MCF 10A (cell line): ENCODE measurements around the gene ASB17. TPM values are rescaled to one million over a fixed set of nuclear protein-coding genes. Genes with fewer than 3 reads are reported as not detected.
"Not testable (repeated sequence)": the region's sequence is repeated elsewhere in the genome, so short reads cannot be mapped to it uniquely, and the experiment has no call there.

ENCODE experiments used
- BruUV-seq: library from RNA; stranded (reverse); fragments of 400-500 nt; replicated peaks from 2 replicates; lab custom pipeline; 2021; lab: Mats Ljungman, UMichigan
- CTCF ChIA-PET: fragments of 300-600 bp; sonication (Branson Sonifier 250); formaldehyde crosslinking; extraction: SDS; loops from one replicate; lab custom pipeline; 2021; ENCODE audit warnings: antibody characterized with exemption, inconsistent platforms; lab: Yijun Ruan, JAX
- POLR2A ChIA-PET: fragments of 300-600, 350-650 bp; sonication (Branson Sonifier 250); formaldehyde crosslinking; extraction: SDS; loops from one replicate; lab custom pipeline; 2020; ENCODE audit warnings: antibody characterized with exemption, inconsistent platforms; lab: Yijun Ruan, JAX
- DNase-seq: peaks from one replicate; pipeline ENCODE4 v3.0.0-alpha.2; 2018; ENCODE audit not compliant: unreplicated experiment
- H3K27ac Mint-ChIP-seq: one replicate; pipeline ENCODE4 v1.8.0; 2022; ENCODE audit warnings: mild to moderate bottlenecking, low read depth, mixed read lengths; ENCODE audit not compliant: unreplicated experiment
- H3K27me3 Mint-ChIP-seq: one replicate; pipeline ENCODE4 v1.8.0; 2022; ENCODE audit warnings: mixed read lengths; ENCODE audit not compliant: insufficient read depth, unreplicated experiment
- H3K36me3 Mint-ChIP-seq: one replicate; pipeline ENCODE4 v1.8.0; 2022; ENCODE audit warnings: mild to moderate bottlenecking, moderate library complexity, mixed read lengths; ENCODE audit not compliant: insufficient read depth, unreplicated experiment
- H3K4me1 Mint-ChIP-seq: one replicate; pipeline ENCODE4 v1.8.0; 2022; ENCODE audit warnings: mixed read lengths; ENCODE audit not compliant: insufficient read depth, unreplicated experiment
- H3K4me3 Mint-ChIP-seq: one replicate; pipeline ENCODE4 v1.8.0; 2022; ENCODE audit warnings: mild to moderate bottlenecking, moderate library complexity, mixed read lengths; ENCODE audit not compliant: unreplicated experiment
- H3K9me3 Mint-ChIP-seq: one replicate; pipeline ENCODE4 v1.8.0; 2022; ENCODE audit warnings: mixed read lengths; ENCODE audit not compliant: unreplicated experiment
- CTCF ChIP-seq: fragments of 200-600 bp; IDR thresholded peaks from one replicate; pipeline ENCODE4 v1.8.0; 2022; ENCODE audit warnings: antibody characterized with exemption, mild to moderate bottlenecking; ENCODE audit not compliant: unreplicated experiment
- intact Hi-C: fragments of 100-400 bp; cut with micrococcal nuclease; formaldehyde crosslinking; loops from 2 replicates; pipeline ENCODE4 v1.14.1; 2022
- total RNA-seq: library from RNA; stranded (reverse); gene quantifications from 2 replicates; pipeline ENCODE4 v1.2.3, GENCODE V29; 2022

The ASB17 gene
- total RNA-seq, 1 experiment from 2014 or later: not detected

DNA sequence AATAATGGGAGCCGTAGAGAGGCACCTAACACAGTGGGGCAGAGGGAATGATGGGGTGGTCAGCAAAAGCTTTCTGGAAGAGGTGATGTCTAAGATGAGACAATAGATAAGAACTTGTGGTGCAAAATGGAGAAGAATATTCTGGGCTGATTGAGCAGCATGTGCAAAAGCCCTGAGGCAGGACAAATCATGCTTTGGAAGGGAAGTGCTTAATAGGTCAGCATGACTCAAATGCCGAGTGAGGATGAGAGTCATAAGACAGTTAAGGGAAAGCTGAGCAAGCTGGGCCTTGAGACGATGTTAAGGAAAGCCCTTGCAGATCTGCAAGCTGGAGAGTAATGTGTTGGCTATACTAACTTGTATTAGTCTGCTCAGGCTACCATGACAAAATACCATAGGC, 37.3 kb upstream of the ASB17 start:
- no TSS peak for BruUV-seq
- intact Hi-C loops: no loop called here
- Mint-ChIP-seq H3K4me1 (peaks cover 26% of the 10 kb centered on the region), H3K36me3 (no peaks in the 10 kb centered on the region), H3K27me3 (no peaks in the 10 kb centered on the region), H3K27ac (peak overlapping the region; percentile 11), H3K9me3 (peaks cover 6% of the 10 kb centered on the region), H3K4me3 (no peak overlapping the region)
- ChIA-PET POLR2A (interaction anchor here (0.6 kb wide), 1 partner anchor 119 kb away, joined by 3 read pairs; no protein-coding TSS in a partner anchor), CTCF (no interaction called here)
- DNase-seq: peak; percentile 49
- TF ChIP-seq CTCF: no peak

DNA sequence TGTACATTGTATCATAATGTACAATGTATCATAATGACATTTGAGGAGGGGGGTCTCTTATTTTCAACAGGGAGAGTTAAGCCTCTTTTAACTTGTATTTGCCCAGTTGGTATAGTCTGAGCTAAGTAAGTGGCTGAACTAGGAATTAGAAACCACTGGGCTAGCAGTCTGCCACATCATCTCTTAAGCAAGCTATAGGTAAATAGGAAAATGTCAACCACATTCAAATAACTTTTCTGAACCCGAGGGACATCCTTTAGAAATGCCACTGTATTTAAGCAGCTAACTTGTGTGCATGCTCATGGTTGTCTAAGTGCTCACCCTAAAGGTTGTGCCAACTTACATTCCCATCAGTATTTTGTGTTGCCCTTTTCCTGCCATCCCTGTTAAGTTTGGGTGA, 35.5 kb upstream of the ASB17 start:
- Mint-ChIP-seq H3K9me3 (peaks cover 6% of the 10 kb centered on the region), H3K27me3 (no peaks in the 10 kb centered on the region), H3K4me3 (no peak overlapping the region), H3K4me1 (peaks cover 35% of the 10 kb centered on the region), H3K36me3 (no peaks in the 10 kb centered on the region), H3K27ac (no peak overlapping the region)
- no peak for DNase-seq
- intact Hi-C loops: no loop called here
- ChIA-PET CTCF (interaction anchor here (0.9 kb wide), 1 partner anchor 33 kb away, joined by 4 read pairs; no protein-coding TSS in a partner anchor), POLR2A (no interaction called here)
- no TSS peak for BruUV-seq
- TF ChIP-seq CTCF: no peak

DNA sequence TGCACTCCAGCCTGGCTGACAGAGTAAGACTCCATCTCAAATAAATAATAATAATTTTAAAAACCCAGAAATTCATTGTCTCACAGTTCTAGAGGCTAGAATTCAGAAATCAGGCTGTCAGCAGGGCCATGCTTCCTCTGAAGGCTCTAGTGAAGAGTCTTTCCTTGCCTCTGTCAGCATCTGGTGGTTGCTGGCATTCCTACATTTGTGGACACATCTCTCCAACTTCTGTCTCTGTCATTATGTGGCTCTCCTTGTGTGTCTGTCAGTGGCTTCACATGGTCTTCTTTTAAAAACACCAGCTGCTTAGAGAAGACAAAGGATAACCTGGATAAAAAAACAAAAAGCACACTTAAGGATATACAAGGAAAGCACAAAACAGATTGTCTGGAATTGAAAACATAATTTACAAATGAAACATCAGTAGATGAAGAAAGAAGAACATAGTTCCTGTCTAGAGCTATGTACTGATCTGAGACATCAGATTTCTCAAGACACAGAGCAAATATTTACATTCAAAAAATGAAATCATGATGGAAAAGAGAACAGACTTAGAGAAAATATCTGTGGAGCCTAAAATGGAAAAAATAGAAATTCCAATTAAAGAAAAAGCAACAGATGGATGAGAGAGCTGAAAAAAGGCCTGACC, 32.7 kb upstream of the ASB17 start:
- Mint-ChIP-seq H3K4me3 (no peak overlapping the region), H3K36me3 (no peaks in the 10 kb centered on the region), H3K9me3 (peaks cover 6% of the 10 kb centered on the region), H3K27ac (peak overlapping the region; percentile 78), H3K27me3 (no peaks in the 10 kb centered on the region), H3K4me1 (peaks cover 28% of the 10 kb centered on the region)
- no peak for DNase-seq
- ChIA-PET POLR2A (interaction anchor here (0.6 to 0.7 kb wide), 3 partner anchors 17 to 386 kb away, joined by 3 read pairs; no protein-coding TSS in a partner anchor), CTCF (interaction anchor here (0.6 to 1.0 kb wide), 2 partner anchors 16 to 57 kb away, joined by 4 to 7 read pairs; no protein-coding TSS in a partner anchor)
- intact Hi-C loops: no loop called here
- no TSS peak for BruUV-seq
- TF ChIP-seq CTCF: no peak

DNA sequence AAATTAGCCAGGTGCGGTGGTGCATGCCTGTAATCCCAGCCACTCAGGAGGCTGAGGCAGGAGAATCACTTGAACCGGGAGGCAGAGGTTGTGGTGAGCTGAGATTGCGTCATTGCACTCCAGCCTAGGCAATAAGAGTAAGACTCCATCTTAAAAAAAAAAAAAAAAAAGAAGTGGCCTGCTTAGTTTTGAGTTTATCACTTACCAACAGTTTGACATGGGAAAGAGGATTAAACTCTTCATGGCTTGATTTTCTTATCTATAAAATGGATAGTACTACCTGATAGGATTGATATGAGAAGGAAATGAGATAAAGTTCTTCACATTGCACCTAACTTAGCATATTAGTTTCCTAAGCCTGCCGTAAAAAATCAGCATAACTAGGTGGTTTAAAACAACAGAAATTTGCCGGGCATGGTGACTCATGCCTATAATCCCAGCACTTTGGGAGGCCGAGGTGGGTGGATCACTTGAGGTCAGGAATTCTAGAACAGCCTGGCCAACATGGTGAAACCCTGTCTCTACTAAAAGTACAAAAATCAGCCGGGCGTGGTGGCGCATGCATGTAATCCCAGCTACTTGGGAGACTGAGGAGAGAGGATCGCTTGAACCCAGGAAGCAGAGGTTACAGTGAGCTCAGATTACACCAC, 32.0 kb upstream of the ASB17 start:
- Mint-ChIP-seq H3K4me1 (peaks cover 23% of the 10 kb centered on the region), H3K27ac (peak overlapping the region; percentile 78)
- H3K4me3 Mint-ChIP-seq, H3K36me3 Mint-ChIP-seq, BruUV-seq, intact Hi-C loops, H3K27me3 Mint-ChIP-seq, H3K9me3 Mint-ChIP-seq: not testable (repeated sequence)
- POLR2A ChIA-PET: interaction anchor here (0.7 to 0.9 kb wide), 3 partner anchors 18 to 387 kb away, joined by 3 to 4 read pairs (median 3); no protein-coding TSS in a partner anchor
- CTCF ChIA-PET: interaction anchor here (0.7 to 1.3 kb wide), 4 partner anchors 27 to 56 kb away, joined by 3 to 7 read pairs (median 4); no protein-coding TSS in a partner anchor
- DNase-seq: peak; percentile 78
